ENCODE results near the gene SLAMF6.

The SLAMF6 gene

DNA sequence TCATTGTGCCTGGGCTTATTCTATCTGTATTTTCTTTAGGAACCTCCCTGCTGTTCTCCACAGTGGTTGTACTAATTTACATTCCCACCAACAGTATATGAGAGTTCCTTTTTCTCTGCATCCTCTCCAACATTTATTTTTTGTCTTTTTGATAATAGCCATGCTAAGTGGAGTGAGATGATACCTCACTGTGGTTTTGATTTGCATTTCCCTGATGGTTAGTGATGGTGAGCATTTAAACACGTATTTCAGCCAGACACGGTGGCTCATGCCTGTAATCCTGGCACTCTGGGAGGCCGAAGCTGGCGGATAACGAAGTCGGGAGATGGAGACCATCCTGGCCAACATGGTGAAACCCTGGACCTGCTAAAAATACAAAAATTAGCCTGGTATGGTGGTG, 57.9 kb downstream of the SLAMF6 start:
- Mint-ChIP-seq H3K27ac (no peak overlapping the region), H3K4me3 (no peak overlapping the region), H3K4me1 (peaks cover 7% of the 10 kb centered on the region), H3K27me3 (ENCODE audit: low read depth, poor library complexity) (peaks cover 9% of the 10 kb centered on the region), H3K9me3 (no peaks in the 10 kb centered on the region), H3K36me3 (ENCODE audit: low read depth) (no peaks in the 10 kb centered on the region)
- no peak for DNase-seq
- TF ChIP-seq CTCF (IDR thresholded peaks at IDR 0.05): no peak

DNA sequence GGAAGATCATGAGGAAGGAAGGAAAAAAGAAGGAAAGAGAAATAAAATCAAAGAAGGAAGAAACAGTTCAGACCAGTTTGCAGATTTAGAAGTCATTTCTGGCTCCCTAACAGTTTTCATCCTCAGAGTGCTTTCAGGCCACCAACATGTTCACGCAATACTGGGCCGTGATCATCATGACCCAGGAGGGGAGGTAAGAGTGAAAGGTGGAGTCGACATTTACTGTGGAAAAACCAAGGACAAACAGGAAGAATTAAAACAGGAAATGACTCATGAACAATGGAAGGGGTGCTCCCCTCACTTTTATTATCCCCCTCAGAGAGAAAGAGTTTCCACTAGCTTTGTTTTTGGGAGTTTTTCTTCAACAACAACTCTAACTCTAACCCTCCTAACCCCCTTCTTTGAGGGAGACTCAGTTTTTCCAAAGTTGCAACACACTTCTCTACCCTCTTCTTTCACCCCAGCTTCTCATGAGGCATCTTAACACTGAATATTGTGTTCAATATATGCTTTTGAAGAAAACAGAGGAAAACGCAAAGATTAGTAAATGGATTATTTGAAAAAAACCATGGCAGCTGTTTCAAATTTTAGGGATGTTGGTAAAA, 62.3 kb downstream of the SLAMF6 start:
- DNase-seq: no peak
- no peaks in the 10 kb centered on the region for H3K36me3 Mint-ChIP-seq (ENCODE audit: low read depth)
- no peak for TF ChIP-seq CTCF (IDR thresholded peaks at IDR 0.05)
- peaks cover 18% of the 10 kb centered on the region for H3K4me1 Mint-ChIP-seq
- H3K27me3 Mint-ChIP-seq (ENCODE audit: low read depth, poor library complexity): peaks cover 8% of the 10 kb centered on the region
- no peak overlapping the region for H3K4me3 Mint-ChIP-seq
- H3K9me3 Mint-ChIP-seq: no peaks in the 10 kb centered on the region
- peak overlapping the region; percentile 73 for H3K27ac Mint-ChIP-seq

DNA sequence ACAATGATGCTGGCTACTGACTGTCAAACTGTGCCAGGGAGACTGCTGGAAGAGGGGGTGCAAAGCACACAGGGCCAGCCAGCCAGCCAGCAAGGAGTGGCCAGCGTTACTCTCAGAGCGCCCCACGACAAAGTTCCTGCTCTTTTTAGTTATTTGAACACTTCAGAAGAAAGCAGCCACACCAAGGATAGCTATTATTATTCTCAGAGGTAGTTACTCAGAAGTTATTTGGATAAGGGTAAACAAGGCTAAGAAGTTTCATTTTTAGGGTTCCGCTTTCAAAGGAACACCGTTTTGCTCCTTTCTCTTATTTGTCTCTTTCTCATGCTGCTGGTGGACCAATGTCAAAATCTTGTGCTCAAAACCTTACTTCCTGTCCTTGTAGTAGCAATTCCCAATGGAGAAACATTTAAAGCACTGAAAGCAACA, 62.8 kb downstream of the SLAMF6 start:
- DNase-seq: no peak
- peaks cover 3% of the 10 kb centered on the region for H3K27me3 Mint-ChIP-seq (ENCODE audit: low read depth, poor library complexity)
- TF ChIP-seq CTCF (IDR thresholded peaks at IDR 0.05): no peak
- no peak overlapping the region for H3K4me3 Mint-ChIP-seq
- H3K9me3 Mint-ChIP-seq: no peaks in the 10 kb centered on the region
- H3K36me3 Mint-ChIP-seq (ENCODE audit: low read depth): no peaks in the 10 kb centered on the region
- peak overlapping the region; percentile 0 for H3K27ac Mint-ChIP-seq
- peaks cover 18% of the 10 kb centered on the region for H3K4me1 Mint-ChIP-seq

- Mint-ChIP-seq H3K27me3 (ENCODE audit: low read depth, poor library complexity) (peaks cover 6% of the 10 kb centered on the region), H3K27ac (no peak overlapping the region), H3K36me3 (ENCODE audit: low read depth) (no peaks in the 10 kb centered on the region), H3K9me3 (no peaks in the 10 kb centered on the region), H3K4me1 (peaks cover 18% of the 10 kb centered on the region), H3K4me3 (no peak overlapping the region)
- DNase-seq: no peak
- no peak for TF ChIP-seq CTCF (IDR thresholded peaks at IDR 0.05)
Observed at GRCh38 chr1:160459687-160460086, 63.4 kb downstream of the SLAMF6 start.

- TF ChIP-seq CTCF (IDR thresholded peaks at IDR 0.05): no peak
- Mint-ChIP-seq H3K4me1 (peaks cover 18% of the 10 kb centered on the region), H3K36me3 (ENCODE audit: low read depth) (no peaks in the 10 kb centered on the region), H3K27me3 (ENCODE audit: low read depth, poor library complexity) (peaks cover 6% of the 10 kb centered on the region), H3K4me3 (no peak overlapping the region), H3K27ac (no peak overlapping the region), H3K9me3 (no peaks in the 10 kb centered on the region)
- no peak for DNase-seq
Observed at GRCh38 chr1:160459056-160459455, 64.0 kb downstream of the SLAMF6 start.

GRCh38 chr1:160455153-160455517, 67.9 kb downstream of the SLAMF6 start:
- DNase-seq: no peak
- H3K36me3 Mint-ChIP-seq (ENCODE audit: low read depth): no peaks in the 10 kb centered on the region
- TF ChIP-seq CTCF (IDR thresholded peaks at IDR 0.05): no peak
- peaks cover 11% of the 10 kb centered on the region for H3K4me1 Mint-ChIP-seq
- peaks cover 6% of the 10 kb centered on the region for H3K27me3 Mint-ChIP-seq (ENCODE audit: low read depth, poor library complexity)
- H3K9me3 Mint-ChIP-seq: no peaks in the 10 kb centered on the region
- H3K4me3 Mint-ChIP-seq: no peak overlapping the region
- H3K27ac Mint-ChIP-seq: no peak overlapping the region
